SK-N-MC (cell line): ENCODE data around the gene KIF24.

Source experiments
- EZH2 ChIP-seq: fragments of 200-600 bp; sonication (generic); IDR thresholded peaks from one replicate; pipeline ENCODE4 v1.6.1; 2017; ENCODE audit warnings: antibody characterized with exemption
- FOXP2 ChIP-seq: optimal IDR thresholded peaks from 2 replicates; pipeline ENCODE3; 2011; ENCODE audit warnings: mild to moderate bottlenecking, moderate library complexity; ENCODE audit not compliant: insufficient read depth; ENCODE audit errors: extremely low read length, control extremely low read depth
- POLR2AphosphoS5 ChIP-seq: IDR thresholded peaks from 2 replicates; pipeline ENCODE4 v1.6.1; 2012; ENCODE audit warnings: mild to moderate bottlenecking, low read depth, low read length, borderline replicate concordance

DNA sequence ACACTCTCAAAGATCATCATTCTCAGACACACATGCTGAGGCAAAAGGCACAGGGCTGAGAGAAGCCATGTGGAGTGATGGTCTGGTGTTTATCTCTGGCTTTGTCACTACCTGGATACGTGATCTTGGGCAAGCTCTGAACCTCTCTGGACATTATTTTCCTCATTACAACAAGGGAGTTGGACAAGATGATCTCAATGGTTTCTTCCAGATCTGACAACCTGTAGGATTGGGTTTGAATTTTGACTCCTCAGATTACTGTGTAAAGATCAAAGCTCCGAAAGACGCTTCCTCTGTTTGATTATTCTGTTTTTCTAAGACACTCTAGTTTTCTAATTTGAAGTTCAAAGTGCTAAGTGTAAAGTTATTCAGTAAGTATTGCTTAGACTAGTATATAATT lies 20.3 kb upstream of the KIF24 start:
- TF ChIP-seq EZH2 (no peak), POLR2AphosphoS5 (no peak), FOXP2 (no peak)
